Suprapubic skin (tissue), 3 donors: ENCODE data around the gene PLAC8.

Experiments used
- POLR2AphosphoS5 ChIP-seq, 3 donors: sonication (generic); formaldehyde crosslinking; IDR thresholded peaks; one replicate each; pipeline ENCODE4 v1.6.1; 2017; ENCODE audit warnings: antibody characterized with exemption in 3 of 3
- TF ChIP-seq, protein P1 (sequence below), 2 donors: fragments of 200-600 bp in 1 of 2; fragments of 450-650 bp in 1 of 2; sonication (generic) in 1 of 2; IDR thresholded peaks; one replicate each; pipeline ENCODE4 v1.5.1; 2016 to 2019; ENCODE audit warnings: antibody characterized with exemption in 2 of 2, mild to moderate bottlenecking in 1 of 2, moderate library complexity in 1 of 2

DNA sequence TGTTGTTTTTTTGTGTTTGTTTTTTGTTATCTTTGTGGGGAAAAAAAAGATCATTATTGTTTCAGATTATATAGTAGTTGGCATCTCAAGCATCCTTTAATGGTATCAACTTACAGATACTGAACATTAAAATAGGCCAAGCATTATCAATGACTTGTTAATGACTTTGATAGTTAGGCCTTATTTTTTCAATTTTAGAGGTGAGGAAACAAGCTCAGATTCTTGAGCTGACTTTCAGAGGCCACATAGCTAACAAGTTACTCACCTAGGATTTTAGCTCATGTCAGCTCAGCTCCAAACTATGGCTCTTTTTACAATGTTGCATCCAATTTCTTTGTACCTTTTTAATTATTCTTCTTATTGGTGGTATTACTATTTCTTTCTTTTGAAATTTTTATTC lies 471 bp upstream of the PLAC8 start:
- TF ChIP-seq, protein P1, sequence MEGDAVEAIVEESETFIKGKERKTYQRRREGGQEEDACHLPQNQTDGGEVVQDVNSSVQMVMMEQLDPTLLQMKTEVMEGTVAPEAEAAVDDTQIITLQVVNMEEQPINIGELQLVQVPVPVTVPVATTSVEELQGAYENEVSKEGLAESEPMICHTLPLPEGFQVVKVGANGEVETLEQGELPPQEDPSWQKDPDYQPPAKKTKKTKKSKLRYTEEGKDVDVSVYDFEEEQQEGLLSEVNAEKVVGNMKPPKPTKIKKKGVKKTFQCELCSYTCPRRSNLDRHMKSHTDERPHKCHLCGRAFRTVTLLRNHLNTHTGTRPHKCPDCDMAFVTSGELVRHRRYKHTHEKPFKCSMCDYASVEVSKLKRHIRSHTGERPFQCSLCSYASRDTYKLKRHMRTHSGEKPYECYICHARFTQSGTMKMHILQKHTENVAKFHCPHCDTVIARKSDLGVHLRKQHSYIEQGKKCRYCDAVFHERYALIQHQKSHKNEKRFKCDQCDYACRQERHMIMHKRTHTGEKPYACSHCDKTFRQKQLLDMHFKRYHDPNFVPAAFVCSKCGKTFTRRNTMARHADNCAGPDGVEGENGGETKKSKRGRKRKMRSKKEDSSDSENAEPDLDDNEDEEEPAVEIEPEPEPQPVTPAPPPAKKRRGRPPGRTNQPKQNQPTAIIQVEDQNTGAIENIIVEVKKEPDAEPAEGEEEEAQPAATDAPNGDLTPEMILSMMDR (IDR thresholded peaks at IDR 0.05), result no peak
- no peak for TF ChIP-seq POLR2AphosphoS5 (IDR thresholded peaks at IDR 0.05)
